ENCODE results near the gene LAMTOR4.

- no peak for TF ChIP-seq CTCF (IDR thresholded peaks at IDR 0.05; ENCODE audit: low read depth, low read length)
- TF ChIP-seq EZH2phosphoT487 (IDR thresholded peaks at IDR 0.05; ENCODE audit: low read depth), result no peak
These were observed 49.5 kb downstream of the LAMTOR4 start for GRCh38 chr7:100198266-100198665.

Data from OCI-LY3 (cell line).